Mammary epithelial cell (primary cell): ENCODE results near the gene GLDN.

ENCODE experiments used
- EZH2 ChIP-seq: IDR thresholded peaks from 2 replicates; pipeline ENCODE4 v1.6.1; 2012; ENCODE audit warnings: low read length, inconsistent platforms, borderline replicate concordance
- TF ChIP-seq, protein P1 (sequence below), 2 donors: IDR thresholded peaks in 1 of 2; conservative IDR thresholded peaks in 1 of 2; 2 replicates each; pipeline ENCODE4 v1.5.1; 2011 to 2012; ENCODE audit warnings: inconsistent platforms in 2 of 2, low read length in 2 of 2, mild to moderate bottlenecking in 2 of 2, control low read depth in 1 of 2, low read depth in 1 of 2; ENCODE audit not compliant: insufficient read depth in 1 of 2; ENCODE audit errors: extremely low read depth in 1 of 2

DNA sequence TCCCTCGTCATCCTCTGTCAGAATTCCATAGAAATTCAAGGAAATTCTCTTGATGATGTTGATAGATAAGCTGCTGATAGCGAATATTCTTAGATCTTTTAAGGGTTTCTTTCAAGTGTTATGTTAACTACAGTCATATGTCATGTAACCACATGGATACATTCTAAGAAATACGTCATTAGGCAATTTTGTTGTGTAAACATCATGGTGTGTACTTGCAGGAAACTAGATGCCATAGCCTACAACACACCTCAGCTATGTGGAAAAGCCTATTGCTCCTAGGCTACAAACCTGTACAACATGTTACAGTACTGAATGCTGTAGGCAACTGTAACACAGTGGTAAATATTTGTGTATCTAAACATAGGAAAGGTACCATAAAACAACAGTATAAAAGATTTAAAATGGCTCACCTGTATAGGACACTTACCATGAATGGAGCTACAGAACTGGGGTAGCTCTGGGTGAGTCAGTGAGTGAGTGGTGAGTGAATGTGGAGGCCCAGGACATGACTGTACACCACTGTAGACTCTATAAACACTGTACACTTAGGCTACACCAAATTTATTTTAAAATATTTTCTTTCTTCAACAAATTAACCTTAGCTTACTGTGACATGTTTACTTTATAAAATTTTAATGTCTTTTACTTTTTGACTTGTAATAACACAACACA lies 34.6 kb downstream of the GLDN start:
- TF ChIP-seq, protein P1, sequence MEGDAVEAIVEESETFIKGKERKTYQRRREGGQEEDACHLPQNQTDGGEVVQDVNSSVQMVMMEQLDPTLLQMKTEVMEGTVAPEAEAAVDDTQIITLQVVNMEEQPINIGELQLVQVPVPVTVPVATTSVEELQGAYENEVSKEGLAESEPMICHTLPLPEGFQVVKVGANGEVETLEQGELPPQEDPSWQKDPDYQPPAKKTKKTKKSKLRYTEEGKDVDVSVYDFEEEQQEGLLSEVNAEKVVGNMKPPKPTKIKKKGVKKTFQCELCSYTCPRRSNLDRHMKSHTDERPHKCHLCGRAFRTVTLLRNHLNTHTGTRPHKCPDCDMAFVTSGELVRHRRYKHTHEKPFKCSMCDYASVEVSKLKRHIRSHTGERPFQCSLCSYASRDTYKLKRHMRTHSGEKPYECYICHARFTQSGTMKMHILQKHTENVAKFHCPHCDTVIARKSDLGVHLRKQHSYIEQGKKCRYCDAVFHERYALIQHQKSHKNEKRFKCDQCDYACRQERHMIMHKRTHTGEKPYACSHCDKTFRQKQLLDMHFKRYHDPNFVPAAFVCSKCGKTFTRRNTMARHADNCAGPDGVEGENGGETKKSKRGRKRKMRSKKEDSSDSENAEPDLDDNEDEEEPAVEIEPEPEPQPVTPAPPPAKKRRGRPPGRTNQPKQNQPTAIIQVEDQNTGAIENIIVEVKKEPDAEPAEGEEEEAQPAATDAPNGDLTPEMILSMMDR (conservative IDR thresholded peaks at IDR 0.05 in 1 of 2, IDR thresholded peaks at IDR 0.05 in 1 of 2; ENCODE audit: extremely low read depth in 1 of 2, insufficient read depth in 1 of 2, low read depth in 1 of 2, low read length in 2 of 2), result no peak
- no peak for TF ChIP-seq EZH2
